Gastroesophageal sphincter (tissue), 3 donors: ENCODE results near the gene GLP2R.

ENCODE experiments used
- POLR2A ChIP-seq, 2 donors: fragments of 450-650 bp; IDR thresholded peaks; one replicate each; pipeline ENCODE4 v1.6.1; 2017; ENCODE audit warnings: antibody characterized with exemption in 2 of 2, mild to moderate bottlenecking in 2 of 2, moderate library complexity in 1 of 2
- TF ChIP-seq, protein P1 (sequence below), 4 experiments: fragments of 200-600 bp in 2 of 4; fragments of 450-650 bp in 2 of 4; sonication (generic) in 1 of 4; IDR thresholded peaks; one replicate each; pipeline ENCODE4 v1.5.1; 2017 to 2019; ENCODE audit warnings: antibody characterized with exemption in 4 of 4, mild to moderate bottlenecking in 2 of 4, moderate library complexity in 2 of 4

DNA sequence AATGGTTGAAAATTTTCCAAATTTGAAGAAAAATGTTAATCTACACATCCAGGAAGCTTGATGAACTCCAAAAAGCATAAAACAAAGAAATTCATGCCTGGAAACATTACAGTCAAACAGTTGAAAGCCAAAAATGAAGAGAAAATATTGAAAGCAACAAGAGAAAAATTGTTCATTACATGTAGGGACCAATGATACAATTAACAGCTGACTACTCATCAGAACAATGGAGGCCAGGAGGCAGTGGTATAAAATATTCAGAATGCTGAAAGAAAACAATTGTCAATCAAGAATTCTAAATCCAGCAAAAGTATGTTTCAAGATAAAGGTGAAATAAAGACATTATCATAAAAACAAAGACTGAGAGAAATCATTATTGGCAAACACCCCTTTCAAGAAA lies 57.7 kb downstream of the GLP2R start:
- TF ChIP-seq, protein P1, sequence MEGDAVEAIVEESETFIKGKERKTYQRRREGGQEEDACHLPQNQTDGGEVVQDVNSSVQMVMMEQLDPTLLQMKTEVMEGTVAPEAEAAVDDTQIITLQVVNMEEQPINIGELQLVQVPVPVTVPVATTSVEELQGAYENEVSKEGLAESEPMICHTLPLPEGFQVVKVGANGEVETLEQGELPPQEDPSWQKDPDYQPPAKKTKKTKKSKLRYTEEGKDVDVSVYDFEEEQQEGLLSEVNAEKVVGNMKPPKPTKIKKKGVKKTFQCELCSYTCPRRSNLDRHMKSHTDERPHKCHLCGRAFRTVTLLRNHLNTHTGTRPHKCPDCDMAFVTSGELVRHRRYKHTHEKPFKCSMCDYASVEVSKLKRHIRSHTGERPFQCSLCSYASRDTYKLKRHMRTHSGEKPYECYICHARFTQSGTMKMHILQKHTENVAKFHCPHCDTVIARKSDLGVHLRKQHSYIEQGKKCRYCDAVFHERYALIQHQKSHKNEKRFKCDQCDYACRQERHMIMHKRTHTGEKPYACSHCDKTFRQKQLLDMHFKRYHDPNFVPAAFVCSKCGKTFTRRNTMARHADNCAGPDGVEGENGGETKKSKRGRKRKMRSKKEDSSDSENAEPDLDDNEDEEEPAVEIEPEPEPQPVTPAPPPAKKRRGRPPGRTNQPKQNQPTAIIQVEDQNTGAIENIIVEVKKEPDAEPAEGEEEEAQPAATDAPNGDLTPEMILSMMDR (IDR thresholded peaks at IDR 0.05), result no peak
- TF ChIP-seq POLR2A (IDR thresholded peaks at IDR 0.05), result no peak
